IPS-NIHi11 (cell line): ENCODE measurements around the gene CEACAM1.
"Not testable (repeated sequence)": the region's sequence is repeated elsewhere in the genome, so short reads cannot be mapped to it uniquely, and the experiment has no call there.

Source experiments
- DNase-seq: peaks from one replicate; pipeline ENCODE4 v3.0.0; 2012; ENCODE audit warnings: mixed read lengths, low spot score

CEACAM1 gene

DNA sequence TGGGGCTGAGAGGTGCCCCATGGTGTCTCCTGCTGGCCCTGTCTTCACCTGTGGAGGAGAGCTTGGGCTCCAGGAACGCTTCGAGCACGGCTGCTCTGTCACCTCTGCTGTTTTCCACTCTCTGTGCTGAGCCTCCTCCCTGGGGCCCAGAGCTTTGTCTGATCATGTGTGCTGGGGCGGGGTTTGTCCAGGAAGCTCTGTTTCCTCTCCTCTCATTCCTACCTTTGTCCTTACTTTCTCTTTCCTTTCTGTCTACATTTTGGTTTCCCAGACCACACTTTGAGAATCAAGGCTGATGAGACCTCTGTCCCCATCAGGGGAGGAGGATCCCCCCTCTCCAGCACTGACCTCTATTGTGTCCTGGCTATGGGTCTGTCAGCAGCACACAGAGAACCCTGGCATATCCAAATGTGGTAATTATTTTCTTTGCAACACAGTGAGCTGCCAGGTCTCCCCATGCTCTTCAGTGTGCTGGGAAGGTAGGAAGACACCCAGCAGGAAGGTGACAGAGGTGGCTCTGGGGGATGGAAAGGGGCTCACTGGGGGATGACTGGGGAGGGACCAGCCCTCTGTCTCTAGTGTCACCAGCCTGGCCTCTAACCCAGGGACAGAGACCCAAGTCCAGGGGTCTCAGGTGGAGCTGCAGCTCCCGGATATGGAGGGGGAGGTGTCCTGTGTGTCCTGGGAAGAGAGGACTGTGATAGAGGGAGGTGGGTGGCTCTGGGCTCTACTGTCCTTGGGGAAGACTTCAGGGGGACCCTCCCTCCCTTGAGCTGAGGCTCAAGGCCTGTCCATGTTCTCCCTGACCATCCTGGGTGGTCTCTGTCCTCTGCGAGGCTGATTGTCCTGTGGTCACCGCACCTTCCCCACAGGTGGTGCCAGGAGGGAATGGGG lies at the start of gene CEACAM1:
Gene CEACAM1, minus strand, starts transcription at position 128 of the 894 bp plus-strand sequence. Its CDS starts 107 bp downstream, at position 21.
- no peak for DNase-seq

DNA sequence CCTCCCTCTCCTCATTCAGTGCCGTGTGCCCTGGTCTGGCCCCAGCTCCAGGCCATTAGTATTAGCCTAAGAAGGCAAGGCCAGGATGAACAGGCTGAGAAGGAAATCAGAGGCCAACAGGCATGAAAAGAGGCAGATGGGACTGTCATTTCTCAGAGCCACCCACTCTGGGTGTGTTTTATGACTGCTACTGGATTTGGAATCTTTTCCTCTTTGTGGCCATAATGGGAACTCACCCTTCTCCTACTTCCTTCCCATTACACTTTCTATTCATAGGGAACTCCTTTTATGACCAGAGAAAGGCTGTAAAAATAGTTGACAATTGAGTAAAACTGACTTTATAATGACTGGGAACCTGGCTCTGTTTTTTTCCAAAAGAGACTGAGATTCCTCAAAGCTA lies 48.7 kb upstream of the CEACAM1 start:
- DNase-seq = no peak

DNA sequence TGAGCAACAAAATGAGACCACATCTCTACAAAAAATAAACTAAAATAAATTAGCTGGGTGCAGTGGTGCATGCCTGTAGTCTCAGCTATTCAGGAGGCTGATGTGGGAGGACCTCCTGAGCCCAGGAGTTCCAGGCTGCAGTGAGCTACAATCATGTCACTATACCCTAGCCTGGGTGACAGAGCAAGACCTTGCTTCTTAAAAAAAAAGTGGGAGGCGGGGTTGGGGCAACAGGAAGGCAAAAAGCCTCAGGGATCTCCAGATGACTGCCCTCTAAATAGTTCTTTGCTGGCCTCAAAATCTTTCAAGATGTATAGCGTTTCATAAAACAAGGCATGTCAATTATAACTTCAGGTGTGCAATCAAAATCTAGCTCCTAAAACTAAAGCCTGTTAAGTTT lies 48.0 kb upstream of the CEACAM1 start:
- DNase-seq = no peak

DNA sequence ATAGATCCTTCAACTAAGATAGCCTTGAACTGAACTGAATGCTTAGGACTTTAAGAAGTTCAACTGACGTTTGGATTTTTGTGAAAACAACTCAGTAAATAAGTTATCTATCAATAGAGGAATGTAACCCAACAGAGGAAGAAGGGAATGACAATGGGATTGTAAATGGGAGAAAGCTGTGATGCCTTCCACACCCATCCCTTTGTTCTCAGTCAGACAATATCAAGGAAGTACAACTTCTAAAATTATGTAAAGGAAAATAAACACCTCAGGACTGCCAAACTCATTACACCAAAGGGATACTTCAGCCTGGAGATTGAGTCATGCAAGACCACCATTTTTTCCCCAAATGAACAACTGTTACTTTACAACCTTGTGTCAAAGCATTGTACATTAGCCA lies 45.4 kb upstream of the CEACAM1 start:
- no peak for DNase-seq

DNA sequence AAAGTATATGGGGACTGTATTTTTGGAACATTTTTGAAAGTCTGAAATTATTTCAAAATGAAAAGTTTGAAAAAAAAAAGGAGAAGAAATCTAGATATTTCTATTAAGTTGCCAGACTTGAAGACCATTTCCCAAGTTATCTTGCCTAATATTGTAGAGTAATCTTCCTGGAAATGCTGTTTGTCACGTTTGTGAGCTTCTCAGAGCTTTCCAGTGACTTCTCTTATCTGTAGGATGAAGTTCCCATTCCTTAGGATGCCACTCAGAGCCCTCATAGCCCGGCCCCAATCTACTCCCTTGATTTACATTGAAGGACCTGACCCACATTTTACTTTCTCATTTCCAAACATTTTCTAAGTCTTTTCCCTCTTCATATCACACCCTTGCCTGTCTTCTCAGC lies 42.8 kb upstream of the CEACAM1 start:
- DNase-seq = no peak

DNA sequence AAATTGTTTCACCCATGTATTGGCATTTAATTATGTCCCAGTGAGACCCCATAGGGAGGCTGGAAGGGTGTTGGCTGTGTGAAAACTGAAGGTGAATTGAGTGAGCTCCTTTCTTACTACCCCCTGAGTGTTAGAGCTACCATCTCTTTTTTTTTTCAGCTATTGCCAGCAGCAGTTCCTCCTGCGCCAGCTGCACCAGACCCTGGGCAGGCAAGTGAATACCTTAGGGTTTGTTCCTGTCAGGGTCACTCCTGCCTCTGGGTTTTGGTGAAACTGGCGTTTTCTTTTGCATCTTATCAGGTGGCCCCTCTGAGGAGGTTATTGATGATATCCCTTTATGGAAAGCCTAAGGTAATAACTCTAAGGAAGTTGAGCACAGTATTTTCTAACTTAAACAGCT lies 40.9 kb upstream of the CEACAM1 start:
- no peak for DNase-seq

DNA sequence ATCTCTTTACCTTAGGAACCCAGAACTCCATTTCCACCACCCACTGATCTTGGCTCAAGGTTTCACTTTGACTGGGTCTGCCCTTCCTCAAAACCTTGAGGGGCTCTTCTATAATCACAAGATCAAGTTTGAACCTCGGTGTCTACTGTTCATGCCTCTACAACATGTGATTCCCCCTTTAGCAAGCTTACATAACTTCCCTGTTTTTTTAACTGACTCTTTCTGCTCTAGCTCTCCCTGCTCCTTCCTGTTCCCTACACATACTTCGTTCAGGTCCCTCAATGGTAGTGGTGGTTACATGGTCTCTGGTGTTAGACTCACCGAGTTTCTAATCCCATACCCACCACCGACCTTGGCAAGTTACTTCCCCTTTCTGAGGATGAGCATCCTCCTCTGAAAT lies 39.7 kb upstream of the CEACAM1 start:
- no peak for DNase-seq

DNA sequence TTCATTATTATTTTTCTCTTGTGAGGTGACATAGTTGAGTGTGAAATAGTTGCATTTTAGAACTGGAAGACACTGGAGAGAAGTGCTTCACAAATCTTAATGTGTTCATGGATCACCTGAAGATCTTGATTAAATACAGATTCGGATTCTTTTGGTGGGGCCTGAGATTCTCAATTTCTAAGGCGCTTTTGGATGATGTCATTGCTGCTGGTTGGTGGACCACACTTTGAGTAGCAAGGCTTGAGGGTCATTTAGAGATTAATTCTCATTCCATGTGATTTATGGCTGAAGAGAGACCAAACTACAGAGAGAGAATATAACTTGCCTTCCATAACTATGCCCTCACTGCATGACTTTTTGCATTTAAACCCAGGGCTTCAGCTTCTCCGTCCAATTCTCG lies 39.3 kb upstream of the CEACAM1 start:
- no peak for DNase-seq

DNA sequence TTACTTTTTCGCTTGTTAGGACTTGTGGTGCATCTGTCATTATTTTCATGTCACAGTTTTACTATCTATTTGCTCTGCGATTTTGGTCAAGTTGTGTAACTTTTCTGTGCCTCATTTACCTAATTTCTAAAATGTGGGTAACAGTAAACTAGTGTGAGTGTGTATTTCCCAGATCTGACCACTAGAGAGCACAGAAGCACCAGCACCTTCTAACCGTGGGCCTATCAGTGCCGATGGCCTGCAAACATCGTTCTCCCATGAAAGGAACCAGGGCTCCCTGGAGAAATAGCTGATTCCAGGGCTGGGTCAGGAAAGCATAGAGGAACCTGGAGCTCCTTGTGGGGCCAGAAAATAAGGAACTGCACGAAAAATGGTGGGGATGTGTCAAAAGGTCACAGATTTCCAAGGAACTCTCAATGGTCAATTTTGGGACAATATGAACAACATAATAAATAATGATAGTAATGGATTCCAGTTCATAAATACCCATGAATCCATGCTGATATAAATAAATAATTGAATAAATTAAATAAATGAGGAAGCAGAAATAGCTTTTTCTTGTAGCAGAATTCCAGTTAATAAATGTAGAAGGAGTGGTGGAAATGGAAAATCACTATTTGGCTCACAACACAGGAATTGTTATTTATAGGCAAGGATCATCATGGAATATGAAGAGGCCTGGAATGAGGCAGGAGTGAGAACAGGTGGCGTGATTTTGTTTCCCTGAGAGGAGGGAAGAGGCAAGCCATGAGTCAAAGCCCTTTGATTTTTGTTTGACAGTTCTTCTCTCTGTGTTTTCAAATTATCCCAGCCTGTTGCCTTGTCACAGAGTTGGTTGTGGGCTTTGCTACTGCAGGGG lies 35.3 kb upstream of the CEACAM1 start:
- peak; percentile 82 for DNase-seq

DNA sequence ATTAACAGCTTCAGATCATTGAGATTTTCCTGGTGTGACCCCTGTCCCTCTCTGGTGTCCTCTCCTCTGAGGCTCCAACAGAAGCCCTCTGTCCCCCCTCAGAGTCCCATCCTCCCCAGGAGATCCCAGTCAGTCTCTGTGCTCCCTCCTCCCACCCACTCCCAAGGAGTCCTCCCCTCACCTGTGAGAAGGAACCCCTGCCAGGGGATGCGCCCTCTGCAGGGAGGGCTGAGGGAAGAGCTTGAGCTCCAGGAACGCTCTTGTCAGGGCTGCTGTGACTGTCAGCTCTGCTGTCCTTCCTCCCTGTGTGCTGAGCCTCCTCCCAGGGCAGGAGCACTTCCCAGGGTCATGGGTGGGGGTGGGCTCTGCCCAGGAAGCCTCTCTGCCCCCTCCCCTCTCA lies 33.2 kb upstream of the CEACAM1 start:
- no peak for DNase-seq

DNA sequence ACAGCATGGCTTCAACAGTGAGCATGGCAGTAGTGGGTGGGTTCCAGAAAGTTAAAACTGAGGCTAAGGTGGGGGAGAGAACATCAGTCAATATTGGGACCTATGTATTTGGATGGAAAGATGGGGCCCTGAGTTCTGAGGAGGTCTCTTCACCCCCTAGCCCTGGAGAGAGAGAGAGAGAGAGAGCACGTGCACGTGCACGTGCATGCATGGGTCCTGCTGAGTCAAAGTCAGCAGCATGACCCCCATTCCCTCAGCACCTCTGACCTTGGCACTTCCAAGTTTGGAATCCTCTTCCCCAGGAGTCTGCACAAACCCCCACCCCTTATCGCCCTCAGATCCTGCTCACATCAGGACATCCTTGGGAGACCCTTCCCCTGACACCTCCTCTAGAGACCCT lies 32.5 kb upstream of the CEACAM1 start:
- no peak for DNase-seq

DNA sequence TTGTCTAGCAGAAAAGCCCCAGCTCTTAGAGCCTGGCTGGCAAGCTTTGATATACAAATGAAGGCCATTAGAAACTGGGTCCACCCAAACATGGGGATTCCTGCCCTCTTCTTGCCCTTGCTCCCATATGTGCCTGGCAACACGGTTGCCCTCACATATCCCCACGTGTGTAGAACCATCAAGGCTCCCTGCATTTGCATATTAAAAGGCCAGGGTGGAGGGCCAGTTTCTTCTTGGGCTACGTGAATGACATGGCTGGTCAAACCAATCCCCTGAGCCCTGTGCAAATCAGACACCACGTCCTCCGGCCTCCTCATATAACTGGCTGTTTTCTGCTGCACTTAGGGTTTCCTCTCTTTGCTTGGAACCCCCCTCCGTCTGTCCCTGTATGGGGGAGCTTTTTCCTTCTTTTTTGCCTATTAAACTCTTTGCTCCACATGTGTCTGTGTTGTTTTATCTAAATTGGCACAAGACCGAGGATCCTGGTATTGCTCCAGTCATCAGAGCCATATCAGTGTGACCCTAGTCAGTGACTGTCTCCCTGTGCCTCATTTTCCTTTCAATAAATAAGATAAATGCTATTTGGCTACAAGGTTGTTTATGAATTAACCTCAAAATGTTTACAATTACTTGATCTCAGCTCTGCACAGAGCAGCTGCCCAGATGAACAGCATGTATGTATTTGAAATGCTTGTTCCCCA lies 30.3 kb upstream of the CEACAM1 start:
- DNase-seq = no peak

DNA sequence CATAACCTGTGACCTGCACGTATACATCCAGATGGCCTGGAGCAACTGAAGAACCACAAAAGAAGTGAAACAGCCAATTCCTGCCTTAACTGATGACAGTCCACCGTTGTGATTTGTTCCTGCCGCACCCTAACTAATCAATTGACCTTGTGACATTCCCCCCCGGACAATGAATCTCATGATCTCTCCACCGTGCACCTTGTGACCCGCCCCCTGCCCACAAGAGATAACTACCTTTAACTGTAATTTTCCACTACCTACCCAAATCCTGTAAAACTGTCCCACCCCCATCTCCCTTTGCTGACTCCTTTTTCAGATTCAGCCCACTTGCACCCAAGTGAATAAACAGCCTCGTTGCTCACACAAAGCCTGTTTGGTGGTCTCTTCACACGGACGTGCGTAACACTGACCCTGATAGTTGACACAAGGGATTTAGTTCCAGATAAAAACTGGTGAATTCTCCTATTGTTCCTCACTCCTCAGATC lies 29.1 kb upstream of the CEACAM1 start:
- not testable (repeated sequence) for DNase-seq

DNA sequence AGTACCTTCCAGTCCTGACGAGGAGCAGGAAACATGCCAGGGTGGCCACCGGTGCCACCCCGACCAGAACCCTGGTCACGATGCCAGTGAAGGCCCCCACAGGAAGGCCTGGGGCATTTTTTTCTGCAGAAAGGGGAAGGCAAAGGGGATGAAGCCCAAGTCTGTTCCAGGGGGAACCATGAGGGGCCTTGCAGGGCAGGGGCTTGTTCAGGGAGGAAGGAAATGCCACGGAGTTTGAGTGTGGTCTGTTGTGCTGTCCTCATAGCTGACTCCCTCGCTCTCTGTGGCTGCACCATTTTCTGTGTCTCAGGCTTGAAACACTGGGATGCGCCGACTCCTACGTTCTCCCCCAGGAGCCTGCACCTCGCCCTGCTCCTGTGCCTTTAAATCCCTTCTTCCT lies 27.5 kb upstream of the CEACAM1 start:
- no peak for DNase-seq

DNA sequence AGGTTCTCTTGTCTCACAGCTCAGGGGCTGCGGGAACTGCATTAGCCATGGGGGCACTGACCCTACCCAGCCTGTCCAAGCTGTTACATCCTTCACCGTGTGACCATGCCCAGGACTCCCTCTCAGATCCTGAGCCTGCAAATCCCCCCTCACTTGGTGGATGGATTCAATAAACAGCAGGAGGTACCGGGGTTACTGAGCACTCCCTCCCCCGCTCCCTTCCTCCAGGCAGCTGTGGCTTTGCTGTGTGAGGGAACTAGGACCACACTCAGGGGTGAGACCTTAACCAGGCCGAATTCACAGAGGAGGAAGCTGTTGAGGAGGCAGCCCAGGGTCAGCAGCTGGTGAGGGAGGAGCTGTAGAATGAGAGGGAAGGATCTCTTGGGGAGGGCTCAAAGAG lies 27.0 kb upstream of the CEACAM1 start:
- peak; percentile 35 for DNase-seq

DNA sequence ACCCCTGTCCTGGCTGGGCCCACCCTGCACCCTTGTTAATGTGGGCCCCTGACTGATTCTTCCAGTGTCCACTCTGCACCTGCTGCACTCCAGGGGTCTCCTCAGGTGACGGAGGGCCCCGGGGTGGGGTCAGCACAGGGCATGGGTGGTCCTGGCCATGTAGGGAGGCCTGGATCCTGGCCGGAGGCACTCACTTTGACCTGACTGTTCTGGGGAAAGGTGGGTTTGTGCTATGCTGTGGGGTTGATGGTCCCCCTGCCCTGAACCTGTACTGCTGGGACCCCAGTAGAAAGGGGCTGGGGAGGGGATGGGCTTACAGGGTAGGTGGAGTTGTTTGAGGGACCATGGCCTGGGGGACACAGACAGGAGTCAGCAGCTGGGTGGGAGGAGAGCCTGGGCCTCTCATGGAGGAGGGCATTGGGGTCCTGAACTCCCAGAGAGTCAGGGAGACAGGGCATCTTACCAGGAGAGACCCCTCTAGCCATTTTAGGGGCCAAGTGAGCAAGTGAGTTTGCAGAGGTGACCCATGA lies 25.8 kb upstream of the CEACAM1 start:
- no peak for DNase-seq

DNA sequence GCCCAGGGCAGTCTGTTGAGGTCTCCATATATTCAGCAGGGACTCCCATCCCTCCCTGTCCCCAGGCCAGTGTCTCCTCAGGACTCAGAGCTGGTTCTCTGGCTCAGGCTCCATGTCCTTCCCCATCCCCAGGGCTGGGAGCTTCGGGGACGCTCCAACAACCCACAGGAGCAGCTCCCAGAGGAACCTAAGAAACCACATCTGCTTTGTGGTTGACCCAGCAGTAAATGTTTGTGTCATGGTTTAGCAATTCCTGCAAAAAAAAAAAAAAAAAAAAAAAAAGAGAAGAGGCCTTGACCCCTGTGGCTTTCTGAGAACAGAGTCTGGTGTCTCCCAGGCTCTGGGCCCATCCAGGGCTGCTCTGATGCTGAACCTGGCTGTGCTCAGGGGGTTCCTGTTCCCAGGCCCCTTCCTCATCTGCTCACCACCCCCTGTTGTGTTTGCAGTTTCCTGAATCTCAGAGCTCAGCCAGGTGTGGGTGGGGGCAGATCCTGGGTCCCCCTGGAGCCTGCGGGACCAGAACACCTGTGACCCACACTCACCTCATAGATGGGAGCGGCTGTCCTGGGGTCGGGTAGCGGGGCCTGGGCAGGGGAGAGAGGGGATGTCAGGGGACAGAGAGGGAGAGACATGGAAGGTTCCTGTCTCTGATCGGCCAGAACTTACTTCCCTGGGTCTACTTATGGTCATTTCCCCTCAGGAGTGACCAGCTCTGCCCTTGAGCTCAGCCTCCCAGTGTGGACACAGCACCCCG lies 25.2 kb upstream of the CEACAM1 start:
- DNase-seq = no peak

DNA sequence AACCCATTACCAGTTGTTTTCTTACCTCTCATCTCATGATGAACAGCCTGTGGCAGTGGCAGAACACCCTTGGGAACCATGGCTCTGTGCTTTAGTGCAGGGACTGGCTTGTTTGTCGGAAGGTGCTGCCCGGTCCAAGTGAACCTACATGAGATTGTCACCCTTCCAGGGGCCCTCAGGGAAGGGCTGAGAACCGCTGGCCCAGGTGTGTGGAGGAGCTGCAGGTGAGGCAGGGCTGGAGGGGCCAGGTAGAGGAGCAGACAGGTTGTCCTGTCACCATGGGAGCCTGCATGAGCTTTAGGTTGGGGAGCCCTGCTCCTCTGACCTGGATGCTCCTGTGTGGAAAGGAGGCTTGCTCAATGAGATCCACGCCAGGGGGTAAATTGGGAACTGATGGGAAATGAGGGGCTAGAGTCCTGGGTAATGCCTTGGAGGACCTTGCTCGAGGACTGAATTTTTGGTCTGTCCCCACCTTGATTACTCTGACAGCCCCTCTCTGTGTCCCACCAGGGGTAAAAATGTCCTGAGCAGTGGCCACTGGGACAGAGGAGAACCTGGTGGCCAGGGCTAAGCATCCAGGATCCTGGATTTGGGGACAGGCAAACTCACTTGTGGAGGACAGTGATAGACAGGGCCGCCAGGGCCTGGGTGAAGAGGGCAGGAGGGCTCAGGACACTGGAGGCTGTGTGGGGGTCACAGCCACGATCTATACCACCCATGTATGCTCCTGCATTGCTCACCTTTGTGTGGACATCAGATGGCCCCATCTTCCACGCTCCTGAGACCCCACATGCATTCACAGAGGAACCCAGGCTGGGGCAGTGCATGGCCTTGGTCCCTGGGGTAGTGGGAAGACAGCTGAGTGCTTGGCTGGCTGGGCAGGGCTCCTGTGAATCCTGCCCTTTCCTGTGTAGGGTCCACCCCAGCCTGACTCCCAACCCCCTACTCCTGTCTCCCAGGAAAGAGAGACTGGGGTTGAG lies 24.1 kb upstream of the CEACAM1 start:
- no peak for DNase-seq

DNA sequence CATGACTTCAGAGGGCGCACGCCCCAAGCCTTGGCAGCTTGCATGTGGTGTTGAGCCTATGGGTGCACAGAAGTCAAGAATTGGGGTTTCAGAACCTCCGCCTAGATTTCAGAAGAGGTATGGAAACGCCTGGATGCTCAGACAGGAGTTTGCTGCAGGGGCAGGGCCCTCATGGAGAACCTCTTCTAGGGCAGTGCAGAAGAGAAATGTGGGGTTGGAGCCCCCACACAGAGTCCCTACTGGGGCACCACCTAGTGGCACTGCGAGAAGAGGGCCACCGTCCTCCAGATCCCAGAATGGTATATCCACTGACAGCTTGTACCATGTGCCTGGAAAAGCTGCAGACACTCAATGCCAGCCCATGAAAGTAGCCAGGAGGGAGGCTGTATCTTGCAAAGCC lies 22.2 kb upstream of the CEACAM1 start:
- not testable (repeated sequence) for DNase-seq

DNA sequence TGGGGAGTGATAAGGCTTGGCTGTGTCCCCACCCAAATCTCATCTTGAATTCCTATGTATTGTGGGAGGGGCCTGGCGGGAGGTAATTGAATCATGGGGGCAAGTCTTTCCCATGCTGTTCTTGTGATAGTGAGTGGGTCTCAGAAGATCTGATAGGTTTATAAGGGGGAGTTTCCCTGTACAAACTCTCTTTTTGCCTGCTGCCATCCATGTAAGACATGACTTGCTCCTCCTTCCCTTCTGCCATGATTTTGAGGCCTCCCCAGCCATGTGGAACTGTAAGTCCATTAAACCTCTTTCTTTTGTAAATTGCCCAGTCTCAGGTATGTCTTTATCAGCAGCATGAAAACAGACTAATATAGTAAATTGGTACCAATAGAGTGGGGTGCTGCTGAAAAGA lies 20.8 kb upstream of the CEACAM1 start:
- DNase-seq = not testable (repeated sequence)
